ENCODE results near the gene FERMT1.

- TF ChIP-seq CTCF (conservative IDR thresholded peaks at IDR 0.05; ENCODE audit: low read length) (no peak), EZH2phosphoT487 (IDR thresholded peaks at IDR 0.05; ENCODE audit: borderline replicate concordance) (no peak)
Observed at GRCh38 chr20:6075428-6076219, 47.2 kb downstream of the FERMT1 start.

Measured in Loucy (cell line).